CD4-positive, alpha-beta T cell treated with Interleukin-1 beta for 1 hour (primary cell): Measurements from ENCODE around the gene ZNF175.

ENCODE experiments used
- DNase-seq, 2 donors: peaks; one replicate each; pipeline ENCODE4 v3.0.0-alpha.2; 2020 to 2022

The ZNF175 gene

GRCh38 chr19:51637362-51637978 is 66.4 kb downstream of the ZNF175 start:
- DNase-seq, result no peak

DNA sequence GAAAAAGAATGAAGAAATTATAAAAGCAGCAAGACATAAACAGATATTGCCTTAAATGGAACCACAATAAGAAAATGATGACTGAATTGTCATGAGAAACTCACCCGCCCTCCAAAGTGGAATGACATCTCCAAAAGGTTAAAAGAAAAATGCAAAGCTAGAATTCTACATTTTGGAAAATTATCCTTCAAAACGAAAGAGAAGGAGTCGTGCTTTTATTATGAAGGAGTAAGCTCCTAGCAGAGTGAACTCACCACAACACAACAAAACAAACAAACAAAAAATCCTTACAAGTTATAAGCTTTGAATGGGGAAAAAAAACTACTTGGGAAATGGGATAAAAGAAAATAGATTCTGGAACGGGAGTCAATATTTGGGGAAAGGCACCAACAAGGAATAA is 68.8 kb downstream of the ZNF175 start:
- DNase-seq, result no peak

DNA sequence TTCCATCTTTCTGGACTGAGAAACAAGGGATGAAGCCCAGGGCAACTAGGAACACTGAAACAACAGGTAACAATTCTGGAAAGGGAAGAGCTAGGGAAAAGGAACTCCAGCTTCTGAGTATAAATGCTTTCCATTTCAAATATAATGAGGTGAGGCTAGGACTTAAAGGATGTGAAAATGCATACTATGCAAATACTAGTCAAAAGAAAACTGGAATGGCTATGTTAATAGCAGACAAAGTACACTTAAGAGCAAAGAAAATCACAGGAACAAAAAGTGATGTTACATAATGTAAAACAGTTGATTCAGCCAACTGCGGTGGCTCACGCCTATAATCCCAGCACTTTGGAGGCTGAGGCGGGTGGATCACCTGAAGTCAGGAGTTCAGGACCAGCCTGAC is 69.3 kb downstream of the ZNF175 start:
- no peak for DNase-seq

DNA sequence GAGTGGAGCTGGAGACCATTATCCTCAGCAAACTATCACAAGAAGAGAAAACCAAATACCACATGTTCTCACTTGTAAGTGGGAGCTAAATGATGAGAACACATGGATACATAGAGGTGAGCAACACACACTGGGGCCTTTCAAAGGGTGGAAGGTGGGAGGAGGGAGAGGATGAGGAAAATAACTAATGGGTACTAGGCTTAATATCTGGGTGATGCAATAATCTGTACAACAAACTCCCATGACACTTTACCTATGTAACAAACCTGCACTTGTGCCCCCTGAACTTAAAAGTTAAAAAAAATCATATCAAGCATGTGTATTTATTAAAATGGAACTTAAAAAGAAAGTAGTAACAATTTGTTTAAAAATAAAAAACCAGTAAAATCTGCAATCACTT is 70.6 kb downstream of the ZNF175 start:
- DNase-seq, result no peak
